Right atrium auricular region (tissue), 2 donors: ENCODE results near the gene MAGI1. TPM values are rescaled to one million over a fixed set of nuclear protein-coding genes. Genes with fewer than 3 reads are reported as not detected.

ENCODE experiments used
- DNase-seq: peaks from one replicate; pipeline ENCODE4 v3.0.0-alpha.2; 2019; ENCODE audit warnings: low spot score
- H3K27ac ChIP-seq, 2 donors: fragments of 200-600 bp; sonication (generic); 1 replicate in 1 of 2; 2 replicates in 1 of 2; pipeline ENCODE4 v1.5.1; 2016 to 2019
- H3K27me3 ChIP-seq, 2 donors: fragments of 200-600 bp; sonication (generic); one replicate each; pipeline versions ENCODE4 v1.5.1 to v1.6.0; 2017 to 2019
- H3K36me3 ChIP-seq: fragments of 200-600 bp; sonication (generic); one replicate; pipeline ENCODE4 v1.5.1; 2016
- H3K4me1 ChIP-seq, 2 donors: fragments of 200-600 bp; sonication (generic); one replicate each; pipeline versions ENCODE4 v1.5.1 to v1.6.0; 2017 to 2019
- H3K4me3 ChIP-seq, 2 donors: fragments of 200-600 bp; sonication (generic); 1 replicate in 1 of 2; 2 replicates in 1 of 2; pipeline ENCODE4 v1.5.1; 2017 to 2019; ENCODE audit warnings: mild to moderate bottlenecking in 1 of 2, moderate library complexity in 1 of 2
- H3K9me3 ChIP-seq, 2 donors: fragments of 200-600 bp; sonication (generic); one replicate each; pipeline ENCODE4 v1.5.1; 2019
- total RNA-seq, 2 donors: library from RNA; depleted of rRNA; stranded (reverse); fragments of >200 nt; gene quantifications; one replicate each; pipeline ENCODE4 v1.1.0, GENCODE V29; 2016
- TF ChIP-seq, protein P1 (sequence below), 2 donors: fragments of 200-600 bp; sonication (generic); IDR thresholded peaks; one replicate each; pipeline ENCODE4 v1.5.1; 2019; ENCODE audit warnings: antibody characterized with exemption in 2 of 2

Gene MAGI1
- total RNA-seq, 2 donors from 2014 or later: 28.5 to 34.8 TPM

DNA sequence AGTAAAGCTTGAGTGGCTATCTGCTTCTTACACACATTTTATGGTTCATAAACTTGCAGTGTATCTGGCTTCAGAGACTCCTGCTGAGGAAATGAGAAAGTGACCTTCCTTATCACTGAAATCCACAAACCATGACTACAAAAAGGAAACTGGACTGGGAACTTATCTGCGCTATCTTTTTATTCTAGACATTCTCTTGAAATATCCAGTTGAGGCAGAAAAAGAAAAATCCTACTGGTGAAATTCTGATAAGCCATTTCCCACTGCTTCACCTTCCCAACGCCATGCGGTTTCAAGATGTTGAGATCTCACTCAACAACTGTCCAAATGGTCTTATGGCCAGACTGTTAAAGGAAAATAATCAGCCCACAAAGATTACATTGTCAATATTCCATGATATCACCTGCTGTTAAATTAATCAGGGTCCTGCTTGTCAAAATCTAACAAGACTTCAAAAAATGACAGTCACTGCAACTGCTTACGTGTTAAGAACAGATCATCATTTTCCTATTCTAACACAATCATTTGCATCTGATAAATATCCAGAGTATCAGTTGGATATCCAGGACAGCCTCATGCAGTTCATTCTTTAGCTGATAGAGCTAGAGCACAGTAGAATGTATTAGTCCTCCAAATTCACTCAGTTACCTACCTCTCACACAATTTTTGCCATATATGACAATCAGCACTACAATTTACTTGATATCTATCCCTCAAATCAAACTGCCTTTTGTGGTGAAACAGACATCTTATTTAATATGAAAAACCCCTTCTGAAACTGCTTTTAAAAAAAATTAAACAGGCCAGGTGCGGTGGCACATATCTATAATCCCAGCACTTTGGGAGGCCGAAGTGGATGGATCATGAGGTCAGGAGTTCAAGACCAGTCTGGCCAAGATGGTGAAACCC is 538.1 kb downstream of the MAGI1 start:
- no peaks in the 10 kb centered on the region for H3K27me3 ChIP-seq
- no peaks in the 10 kb centered on the region for H3K9me3 ChIP-seq

DNA sequence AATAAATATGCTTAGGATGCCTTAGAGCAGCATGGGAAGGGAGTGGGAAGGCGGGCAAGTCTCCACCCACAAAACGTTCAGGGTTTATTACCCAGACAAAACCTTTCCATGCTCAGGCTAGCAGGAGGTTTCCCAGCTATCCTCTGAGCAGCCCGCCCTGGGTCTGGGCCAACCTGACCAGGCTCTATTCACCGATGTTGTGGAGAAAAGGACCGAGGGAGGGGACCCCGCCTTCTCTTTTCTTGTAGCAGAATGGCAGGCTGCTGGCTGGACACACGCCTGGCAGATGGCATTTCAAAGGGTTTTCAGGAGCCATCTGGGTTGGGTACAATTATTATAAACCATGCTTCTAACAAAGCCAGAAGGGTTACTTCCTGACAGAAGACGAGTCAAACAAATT is 540.9 kb downstream of the MAGI1 start:
- no peak for DNase-seq
- Histone ChIP-seq H3K27me3 (no peaks in the 10 kb centered on the region), H3K9me3 (no peaks in the 10 kb centered on the region), H3K27ac (no peak overlapping the region), H3K4me3 (no peak overlapping the region), H3K36me3 (no peaks in the 10 kb centered on the region), H3K4me1 (no peaks in the 10 kb centered on the region)
- TF ChIP-seq, protein P1, sequence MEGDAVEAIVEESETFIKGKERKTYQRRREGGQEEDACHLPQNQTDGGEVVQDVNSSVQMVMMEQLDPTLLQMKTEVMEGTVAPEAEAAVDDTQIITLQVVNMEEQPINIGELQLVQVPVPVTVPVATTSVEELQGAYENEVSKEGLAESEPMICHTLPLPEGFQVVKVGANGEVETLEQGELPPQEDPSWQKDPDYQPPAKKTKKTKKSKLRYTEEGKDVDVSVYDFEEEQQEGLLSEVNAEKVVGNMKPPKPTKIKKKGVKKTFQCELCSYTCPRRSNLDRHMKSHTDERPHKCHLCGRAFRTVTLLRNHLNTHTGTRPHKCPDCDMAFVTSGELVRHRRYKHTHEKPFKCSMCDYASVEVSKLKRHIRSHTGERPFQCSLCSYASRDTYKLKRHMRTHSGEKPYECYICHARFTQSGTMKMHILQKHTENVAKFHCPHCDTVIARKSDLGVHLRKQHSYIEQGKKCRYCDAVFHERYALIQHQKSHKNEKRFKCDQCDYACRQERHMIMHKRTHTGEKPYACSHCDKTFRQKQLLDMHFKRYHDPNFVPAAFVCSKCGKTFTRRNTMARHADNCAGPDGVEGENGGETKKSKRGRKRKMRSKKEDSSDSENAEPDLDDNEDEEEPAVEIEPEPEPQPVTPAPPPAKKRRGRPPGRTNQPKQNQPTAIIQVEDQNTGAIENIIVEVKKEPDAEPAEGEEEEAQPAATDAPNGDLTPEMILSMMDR (IDR thresholded peaks at IDR 0.05): no peak

More for the DNA sequence above, 538.1 kb downstream of the MAGI1 start:
- no peak for DNase-seq
- H3K4me1 ChIP-seq: no peaks in the 10 kb centered on the region
- H3K36me3 ChIP-seq: no peaks in the 10 kb centered on the region
- H3K27ac ChIP-seq: no peak overlapping the region
- H3K4me3 ChIP-seq: no peak overlapping the region
- TF ChIP-seq, protein P1 (IDR thresholded peaks at IDR 0.05): no peak

DNA sequence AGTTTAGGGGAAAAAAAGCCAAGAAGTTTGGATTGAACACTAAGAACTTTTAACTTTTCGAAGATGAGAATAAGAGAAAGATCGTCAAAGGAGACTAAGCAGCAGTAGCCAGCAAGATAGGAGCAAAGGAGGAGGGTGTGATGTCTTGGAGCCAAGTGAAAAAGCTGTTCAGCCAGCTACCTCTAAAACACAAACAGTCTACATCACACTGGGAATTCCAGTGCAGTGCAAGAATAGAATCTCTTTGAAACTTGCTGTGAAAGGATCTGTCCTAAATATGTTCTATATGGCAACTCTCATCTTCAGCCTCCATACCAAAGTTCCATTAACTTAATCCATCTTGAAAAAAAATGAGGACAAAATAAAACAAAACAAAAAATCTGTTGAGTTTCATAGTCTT is 541.5 kb downstream of the MAGI1 start:
- H3K4me3 ChIP-seq: no peak overlapping the region
- H3K4me1 ChIP-seq: no peaks in the 10 kb centered on the region
- no peaks in the 10 kb centered on the region for H3K9me3 ChIP-seq
- no peak overlapping the region for H3K27ac ChIP-seq
- no peaks in the 10 kb centered on the region for H3K36me3 ChIP-seq
- H3K27me3 ChIP-seq: no peaks in the 10 kb centered on the region
- no peak for DNase-seq
- TF ChIP-seq, protein P1 (IDR thresholded peaks at IDR 0.05): no peak

DNA sequence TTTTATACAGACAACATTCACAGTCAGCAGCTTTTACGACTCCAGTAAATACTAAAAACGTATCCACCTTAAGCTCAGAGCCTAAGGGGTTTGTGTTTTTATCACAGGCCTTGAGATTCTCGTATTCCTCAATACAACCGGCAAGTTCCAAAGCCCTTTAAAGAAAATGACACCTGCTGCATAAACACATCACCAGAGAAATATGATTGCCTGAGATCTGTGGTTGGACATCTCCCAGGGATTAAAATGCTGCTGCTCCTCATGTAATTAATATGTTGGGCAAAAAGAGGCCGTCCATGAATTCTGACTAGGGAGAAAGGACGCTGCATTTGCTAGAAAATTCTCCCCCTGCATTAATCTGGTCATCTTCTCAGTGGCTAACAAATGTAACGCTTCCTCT is 544.8 kb downstream of the MAGI1 start:
- TF ChIP-seq, protein P1 (IDR thresholded peaks at IDR 0.05): no peak
- no peak overlapping the region for H3K27ac ChIP-seq
- DNase-seq: no peak

DNA sequence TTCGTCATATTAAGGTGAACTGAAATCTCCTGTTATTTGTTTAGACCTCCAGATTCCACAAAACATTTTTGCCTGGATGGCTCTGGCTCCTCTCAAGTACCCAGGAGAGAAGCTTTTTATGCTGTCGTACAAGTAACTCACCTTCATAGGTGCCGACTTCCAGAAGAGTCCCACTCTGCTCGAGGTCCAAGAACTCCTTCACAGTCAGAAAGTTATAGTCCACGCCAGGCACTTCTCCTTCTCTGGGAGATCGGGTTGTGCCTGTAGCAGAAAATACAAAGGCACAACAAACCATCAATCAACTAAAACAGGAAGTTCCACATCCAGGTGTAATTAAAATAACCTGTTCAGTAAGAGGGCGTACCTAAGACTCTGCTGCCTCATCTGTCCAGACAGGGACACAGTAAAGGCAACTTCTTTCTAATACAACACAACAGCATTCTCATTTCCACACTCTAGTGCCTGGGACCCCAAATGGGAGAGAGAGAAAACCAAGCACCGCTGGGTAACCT is 545.3 kb downstream of the MAGI1 start:
- H3K27me3 ChIP-seq: no peaks in the 10 kb centered on the region
- TF ChIP-seq, protein P1 (IDR thresholded peaks at IDR 0.05): no peak
- no peak overlapping the region for H3K4me3 ChIP-seq
- no peaks in the 10 kb centered on the region for H3K4me1 ChIP-seq
- H3K36me3 ChIP-seq: no peaks in the 10 kb centered on the region
- no peak overlapping the region for H3K27ac ChIP-seq
- DNase-seq: no peak
- H3K9me3 ChIP-seq: no peaks in the 10 kb centered on the region

More for the DNA sequence above, 544.8 kb downstream of the MAGI1 start:
- Histone ChIP-seq H3K9me3 (no peaks in the 10 kb centered on the region), H3K27me3 (no peaks in the 10 kb centered on the region), H3K36me3 (no peaks in the 10 kb centered on the region), H3K4me1 (no peaks in the 10 kb centered on the region), H3K4me3 (no peak overlapping the region)
